ENCODE results near the gene STEAP4. TPM values are rescaled to one million over a fixed set of nuclear protein-coding genes. Genes with fewer than 3 reads are reported as not detected.

Gene STEAP4
- total RNA-seq, 2 experiments from 2014 or later, result not detected

DNA sequence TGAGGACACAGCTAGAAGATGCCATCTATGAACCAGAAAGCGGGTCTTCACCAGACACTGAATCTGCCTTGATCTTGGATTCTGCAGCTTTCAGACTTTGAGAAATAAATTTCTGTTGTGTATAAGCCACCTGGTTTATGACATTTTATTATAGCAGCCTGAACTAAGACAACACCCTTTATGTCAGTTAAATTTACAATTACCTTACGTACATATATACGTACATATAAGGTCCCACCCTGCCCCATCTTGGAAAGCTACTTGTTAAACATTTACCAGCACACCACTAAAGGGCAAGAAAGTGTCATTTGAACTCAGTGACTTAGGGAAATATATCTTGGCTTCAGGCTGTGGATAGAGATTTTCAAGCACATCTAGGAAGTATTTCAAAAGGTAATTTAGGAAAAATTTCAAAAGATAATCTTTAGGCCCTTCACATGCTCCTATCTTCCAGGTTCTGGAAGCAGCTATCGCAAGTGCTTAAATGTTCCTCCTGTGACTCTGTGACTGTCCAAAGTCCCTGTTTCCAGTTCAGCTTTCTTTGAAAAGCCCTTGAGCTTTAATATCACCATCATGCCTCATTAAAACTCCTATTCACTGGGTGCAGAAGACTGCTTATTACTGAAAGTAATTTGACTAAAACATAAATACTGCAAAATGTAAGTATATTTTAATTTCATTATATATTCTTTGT lies 77.2 kb downstream of the STEAP4 start:
- ChIA-PET POLR2A (no interaction called here), CTCF (no interaction called here)
- H3K4me1 Mint-ChIP-seq, result no peaks in the 10 kb centered on the region
- H3K4me3 Mint-ChIP-seq, result no peak overlapping the region
- H3K9me3 Mint-ChIP-seq (ENCODE audit: low read depth), result no peaks in the 10 kb centered on the region
- intact Hi-C loops (cut with DNase I, micrococcal nuclease), result no loop called here
- DNase-seq, result no peak
- peaks cover 14% of the 10 kb centered on the region for H3K27me3 Mint-ChIP-seq
- no peaks in the 10 kb centered on the region for H3K36me3 Mint-ChIP-seq (ENCODE audit: low read depth)
- no peak for ATAC-seq
- H3K27ac Mint-ChIP-seq, result no peak overlapping the region

DNA sequence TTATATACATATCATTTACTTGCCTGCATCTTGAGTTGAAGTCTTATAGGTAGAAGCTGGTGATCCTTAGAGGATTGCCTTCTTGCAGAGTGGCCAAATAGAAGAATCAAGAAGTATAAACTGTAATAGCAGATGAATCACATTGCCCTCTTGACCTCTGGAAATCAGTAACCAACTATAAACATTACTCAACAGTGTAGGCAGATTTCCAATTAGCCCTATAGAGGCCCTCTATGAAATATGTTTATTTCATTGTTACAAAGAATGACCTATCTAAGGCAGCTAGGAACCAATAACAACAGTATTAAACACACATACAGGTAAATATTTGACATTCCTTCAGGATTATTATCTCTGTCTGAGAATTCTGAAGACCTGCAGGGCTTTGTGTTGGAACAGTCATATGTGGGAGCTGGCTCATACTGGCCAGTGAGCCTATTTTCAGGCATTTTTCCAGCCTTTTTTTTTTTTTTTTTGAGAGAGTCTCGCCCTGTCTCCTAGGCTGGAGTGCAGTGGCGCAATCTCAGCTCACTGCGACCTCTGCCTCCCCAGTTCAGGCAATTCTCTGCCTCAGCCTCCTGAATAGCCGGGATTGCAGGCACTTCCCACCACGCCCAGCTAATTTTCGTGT lies 79.7 kb downstream of the STEAP4 start:
- intact Hi-C loops (cut with DNase I, micrococcal nuclease), result no loop called here
- Mint-ChIP-seq H3K4me3 (no peak overlapping the region), H3K4me1 (no peaks in the 10 kb centered on the region), H3K9me3 (ENCODE audit: low read depth) (no peaks in the 10 kb centered on the region), H3K27ac (no peak overlapping the region), H3K36me3 (ENCODE audit: low read depth) (no peaks in the 10 kb centered on the region), H3K27me3 (peaks cover 9% of the 10 kb centered on the region)
- CTCF ChIA-PET, result interaction anchor here (0.7 kb wide), 1 partner anchor 651 kb away, joined by 3 read pairs; no protein-coding TSS in a partner anchor
- DNase-seq (no peak), ATAC-seq (no peak)
- POLR2A ChIA-PET, result no interaction called here

DNA sequence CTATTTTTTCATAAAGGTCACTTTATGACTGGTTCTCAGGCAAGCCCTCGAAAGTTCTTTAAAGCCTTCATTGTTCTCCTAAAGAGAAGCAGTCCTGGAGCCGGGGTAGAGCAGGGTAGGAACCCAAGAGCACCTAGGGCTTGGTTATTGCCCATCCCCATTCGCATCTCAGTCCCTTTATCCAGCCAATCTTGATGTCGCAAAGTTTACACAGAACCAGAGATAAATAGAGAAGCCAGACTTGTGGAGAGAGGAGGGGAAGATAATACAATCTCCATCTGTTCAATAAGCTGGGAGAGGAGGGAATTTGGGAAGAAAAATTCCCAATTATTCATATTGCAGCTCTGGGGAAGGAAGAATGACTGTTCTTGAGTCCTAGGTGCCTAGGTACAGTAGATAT lies 80.5 kb downstream of the STEAP4 start:
- Mint-ChIP-seq H3K9me3 (ENCODE audit: low read depth) (no peaks in the 10 kb centered on the region), H3K4me3 (no peak overlapping the region), H3K27me3 (peaks cover 8% of the 10 kb centered on the region), H3K27ac (no peak overlapping the region), H3K36me3 (ENCODE audit: low read depth) (no peaks in the 10 kb centered on the region), H3K4me1 (peaks cover under 1% of the 10 kb centered on the region)
- CTCF ChIA-PET, result interaction anchor here (0.7 kb wide), 1 partner anchor 650 kb away, joined by 3 read pairs; no protein-coding TSS in a partner anchor
- no peak for DNase-seq
- intact Hi-C loops (cut with DNase I, micrococcal nuclease), result no loop called here
- POLR2A ChIA-PET, result no interaction called here
- no peak for ATAC-seq

DNA sequence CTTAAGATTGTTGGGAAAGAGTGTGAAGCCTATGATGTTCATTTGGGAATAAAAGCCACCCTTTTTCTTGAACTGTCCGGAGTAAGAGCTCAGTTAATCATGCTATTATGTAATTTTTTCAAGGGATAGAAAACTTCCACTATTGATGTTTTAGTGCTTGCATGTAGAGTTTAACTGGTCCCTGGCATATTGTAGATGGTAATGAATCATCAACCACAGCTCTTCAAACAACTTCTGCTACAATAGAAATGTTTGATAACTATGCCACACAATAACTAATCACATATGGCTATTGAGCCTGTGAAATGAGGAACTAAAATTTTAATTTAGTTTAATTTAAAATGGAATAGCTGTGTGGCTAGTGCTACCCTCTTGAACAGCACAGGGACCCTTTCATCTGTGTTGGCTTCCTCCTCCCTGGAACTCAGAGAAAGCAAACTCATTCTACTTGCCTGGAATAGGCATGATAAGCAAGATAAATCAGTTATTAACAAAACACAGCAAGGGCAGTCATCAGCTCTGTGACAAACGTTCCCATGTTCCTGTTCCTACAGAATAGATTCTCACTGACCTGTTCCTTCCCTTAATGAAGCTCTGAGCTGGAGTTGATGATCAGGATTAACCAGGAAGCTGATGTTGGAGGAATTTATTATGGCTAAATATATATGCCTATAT lies 82.0 kb downstream of the STEAP4 start:
- H3K27me3 Mint-ChIP-seq, result peaks cover 4% of the 10 kb centered on the region
- ATAC-seq, result no peak
- H3K27ac Mint-ChIP-seq, result no peak overlapping the region
- no peaks in the 10 kb centered on the region for H3K9me3 Mint-ChIP-seq (ENCODE audit: low read depth)
- no peaks in the 10 kb centered on the region for H3K36me3 Mint-ChIP-seq (ENCODE audit: low read depth)
- ChIA-PET POLR2A (no interaction called here), CTCF (no interaction called here)
- intact Hi-C loops (cut with DNase I, micrococcal nuclease), result no loop called here
- peaks cover 7% of the 10 kb centered on the region for H3K4me1 Mint-ChIP-seq
- H3K4me3 Mint-ChIP-seq, result no peak overlapping the region
- DNase-seq, result no peak

DNA sequence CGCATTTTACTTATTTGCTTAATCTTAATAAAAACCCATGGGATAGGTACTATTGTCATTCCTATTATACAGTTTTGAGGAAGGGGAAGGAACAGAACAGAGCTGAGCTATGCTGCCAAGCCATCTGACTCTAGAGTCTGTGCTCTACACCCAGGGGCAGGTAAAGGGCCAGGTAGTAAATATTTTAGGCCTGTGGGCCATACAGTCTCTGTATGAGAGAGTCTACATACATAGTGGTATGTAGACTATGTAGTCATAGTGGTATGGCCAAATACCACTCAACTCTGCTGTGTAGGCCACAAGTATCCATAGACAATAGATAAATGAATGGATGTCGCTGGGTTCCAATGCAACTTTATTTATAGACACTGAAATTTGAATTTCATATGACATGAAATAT lies 83.4 kb downstream of the STEAP4 start:
- no peaks in the 10 kb centered on the region for H3K9me3 Mint-ChIP-seq (ENCODE audit: low read depth)
- H3K4me3 Mint-ChIP-seq, result no peak overlapping the region
- POLR2A ChIA-PET, result no interaction called here
- H3K4me1 Mint-ChIP-seq, result peaks cover 8% of the 10 kb centered on the region
- ATAC-seq (no peak), DNase-seq (no peak)
- H3K27ac Mint-ChIP-seq, result no peak overlapping the region
- intact Hi-C loops (cut with DNase I, micrococcal nuclease), result no loop called here
- peaks cover 7% of the 10 kb centered on the region for H3K36me3 Mint-ChIP-seq (ENCODE audit: low read depth)
- peaks cover 2% of the 10 kb centered on the region for H3K27me3 Mint-ChIP-seq
- CTCF ChIA-PET, result no interaction called here

Other genes with a start within 250 kb of the STEAP4 start
- gene SRI, start 86.9 kb downstream of the STEAP4 start, total RNA-seq, result 100 to 1,000 TPM; 157 to 193 TPM